ENCODE measurements around the gene PGAP1. TPM values are rescaled to one million over a fixed set of nuclear protein-coding genes. Genes with fewer than 3 reads are reported as not detected.

PGAP1 gene
- total and polyA plus RNA-seq, 7 experiments from 2014 or later = 1.6 to 48.4 (median 6.4) TPM

GRCh38 chr2:196967775-196968174, 41.3 kb upstream of the PGAP1 start:
- H3K27me3 Mint-ChIP-seq = no peaks in the 10 kb centered on the region
- intact Hi-C loops (cut with micrococcal nuclease) = no loop called here
- DNase-seq (no peak), ATAC-seq (no peak)
- H3K27ac ChIP-seq (ENCODE audit: low read depth, low read length) = no peak overlapping the region
- peaks cover 0 to 34% (median 0%) of the 10 kb centered on the region in 7 donors for H3K4me1 Mint-ChIP-seq
- no peak overlapping the region for H3K4me3 Mint-ChIP-seq
- peaks cover 0 to 20% (median 5%) of the 10 kb centered on the region in 5 donors for H3K36me3 Mint-ChIP-seq
- no peaks in the 10 kb centered on the region for H3K27me3 ChIP-seq (ENCODE audit: control insufficient read depth in 2 of 2, insufficient read depth in 2 of 2, low read length in 2 of 2)
- H3K9me3 ChIP-seq (ENCODE audit: control insufficient read depth in 2 of 3, low read length in 3 of 3) = no peaks in the 10 kb centered on the region
- ChIA-PET POLR2A (no interaction called here), CTCF (interaction anchor here (0.7 kb wide), 2 partner anchors 70 to 162 kb away, joined by 3 to 4 read pairs; no protein-coding TSS in a partner anchor)
- peaks cover 0 to 8% (median 0%) of the 10 kb centered on the region in 11 donors for H3K9me3 Mint-ChIP-seq
- no peaks in the 10 kb centered on the region for H3K36me3 ChIP-seq (ENCODE audit: control insufficient read depth in 2 of 3, insufficient read depth in 3 of 3, low read length in 3 of 3)
- no peaks in the 10 kb centered on the region for H3K4me1 ChIP-seq (ENCODE audit: control insufficient read depth in 2 of 2, insufficient read depth in 2 of 2, low read length in 2 of 2)
- H3K27ac Mint-ChIP-seq = no peak overlapping the region
- H3K4me3 ChIP-seq (ENCODE audit: low read length) = no peak overlapping the region

- no peaks in the 10 kb centered on the region for H3K9me3 ChIP-seq (ENCODE audit: control insufficient read depth in 2 of 3, low read length in 3 of 3)
- POLR2A ChIA-PET = no interaction called here
- Mint-ChIP-seq H3K4me1 (peaks cover 0 to 39% (median 0%) of the 10 kb centered on the region in 7 donors), H3K36me3 (peaks cover 0 to 22% (median 11%) of the 10 kb centered on the region in 5 donors), H3K9me3 (peaks cover 0 to 8% (median 0%) of the 10 kb centered on the region in 11 donors), H3K27ac (no peak overlapping the region), H3K27me3 (no peaks in the 10 kb centered on the region), H3K4me3 (no peak overlapping the region)
- ATAC-seq = no peak
- no peak overlapping the region for H3K27ac ChIP-seq (ENCODE audit: low read depth, low read length)
- no peaks in the 10 kb centered on the region for H3K4me1 ChIP-seq (ENCODE audit: control insufficient read depth in 2 of 2, insufficient read depth in 2 of 2, low read length in 2 of 2)
- CTCF ChIA-PET = interaction anchor here (0.7 kb wide), 2 partner anchors 70 to 162 kb away, joined by 3 to 4 read pairs; no protein-coding TSS in a partner anchor
- H3K4me3 ChIP-seq (ENCODE audit: low read length) = no peak overlapping the region
- DNase-seq = no peak
- intact Hi-C loops (cut with micrococcal nuclease) = no loop called here
- no peaks in the 10 kb centered on the region for H3K36me3 ChIP-seq (ENCODE audit: control insufficient read depth in 2 of 3, insufficient read depth in 3 of 3, low read length in 3 of 3)
- H3K27me3 ChIP-seq (ENCODE audit: control insufficient read depth in 2 of 2, insufficient read depth in 2 of 2, low read length in 2 of 2) = no peaks in the 10 kb centered on the region
These were observed 40.6 kb upstream of the PGAP1 start for GRCh38 chr2:196967116-196967515.

GRCh38 chr2:196966061-196966460, 39.6 kb upstream of the PGAP1 start:
- no peak overlapping the region for H3K4me3 Mint-ChIP-seq
- ChIA-PET POLR2A (no interaction called here), CTCF (no interaction called here)
- no peaks in the 10 kb centered on the region for H3K4me1 ChIP-seq (ENCODE audit: control insufficient read depth in 2 of 2, insufficient read depth in 2 of 2, low read length in 2 of 2)
- H3K27me3 Mint-ChIP-seq = no peaks in the 10 kb centered on the region
- H3K9me3 Mint-ChIP-seq = peaks cover 0 to 8% (median 0%) of the 10 kb centered on the region in 11 donors
- peaks cover 0 to 26% (median 16%) of the 10 kb centered on the region in 5 donors for H3K36me3 Mint-ChIP-seq
- H3K4me1 Mint-ChIP-seq = peaks cover 0 to 42% (median 0%) of the 10 kb centered on the region in 7 donors
- no peak for ATAC-seq
- intact Hi-C loops (cut with micrococcal nuclease) = no loop called here
- no peak overlapping the region for H3K27ac ChIP-seq (ENCODE audit: low read depth, low read length)
- DNase-seq = no peak
- no peaks in the 10 kb centered on the region for H3K9me3 ChIP-seq (ENCODE audit: control insufficient read depth in 2 of 3, low read length in 3 of 3)
- H3K4me3 ChIP-seq (ENCODE audit: low read length) = no peak overlapping the region
- no peaks in the 10 kb centered on the region for H3K36me3 ChIP-seq (ENCODE audit: control insufficient read depth in 2 of 3, insufficient read depth in 3 of 3, low read length in 3 of 3)
- no peaks in the 10 kb centered on the region for H3K27me3 ChIP-seq (ENCODE audit: control insufficient read depth in 2 of 2, insufficient read depth in 2 of 2, low read length in 2 of 2)
- H3K27ac Mint-ChIP-seq = no peak overlapping the region

- Mint-ChIP-seq H3K27me3 (no peaks in the 10 kb centered on the region), H3K36me3 (peaks cover 0 to 26% (median 16%) of the 10 kb centered on the region in 5 donors), H3K4me3 (no peak overlapping the region), H3K4me1 (peaks cover 0 to 41% (median 0%) of the 10 kb centered on the region in 7 donors), H3K27ac (no peak overlapping the region), H3K9me3 (peaks cover 0 to 8% (median 0%) of the 10 kb centered on the region in 11 donors)
- H3K27me3 ChIP-seq (ENCODE audit: control insufficient read depth in 2 of 2, insufficient read depth in 2 of 2, low read length in 2 of 2) = no peaks in the 10 kb centered on the region
- H3K27ac ChIP-seq (ENCODE audit: low read depth, low read length) = no peak overlapping the region
- ChIA-PET POLR2A (no interaction called here), CTCF (no interaction called here)
- intact Hi-C loops (cut with micrococcal nuclease) = no loop called here
- DNase-seq = no peak
- H3K4me3 ChIP-seq (ENCODE audit: low read length) = no peak overlapping the region
- no peak for ATAC-seq
- no peaks in the 10 kb centered on the region for H3K4me1 ChIP-seq (ENCODE audit: control insufficient read depth in 2 of 2, insufficient read depth in 2 of 2, low read length in 2 of 2)
- no peaks in the 10 kb centered on the region for H3K36me3 ChIP-seq (ENCODE audit: control insufficient read depth in 2 of 3, insufficient read depth in 3 of 3, low read length in 3 of 3)
- H3K9me3 ChIP-seq (ENCODE audit: control insufficient read depth in 2 of 3, low read length in 3 of 3) = no peaks in the 10 kb centered on the region
These were observed 39.1 kb upstream of the PGAP1 start for GRCh38 chr2:196965651-196966050.

GRCh38 chr2:196963961-196964360, 37.5 kb upstream of the PGAP1 start:
- no peaks in the 10 kb centered on the region for H3K4me1 ChIP-seq (ENCODE audit: control insufficient read depth in 2 of 2, insufficient read depth in 2 of 2, low read length in 2 of 2)
- H3K27me3 Mint-ChIP-seq = no peaks in the 10 kb centered on the region
- ATAC-seq = no peak
- intact Hi-C loops (cut with micrococcal nuclease) = loop anchor here in 1 of 2 donors (2.0 to 5.0 kb wide), 2 partner anchors 13 to 37 kb away; partner anchors contain the start of gene PGAP1
- DNase-seq = no peak
- no peak overlapping the region for H3K4me3 ChIP-seq (ENCODE audit: low read length)
- CTCF ChIA-PET = no interaction called here
- H3K36me3 ChIP-seq (ENCODE audit: control insufficient read depth in 2 of 3, insufficient read depth in 3 of 3, low read length in 3 of 3) = no peaks in the 10 kb centered on the region
- H3K9me3 Mint-ChIP-seq = peaks cover 0 to 13% (median 0%) of the 10 kb centered on the region in 11 donors
- no peak overlapping the region for H3K27ac ChIP-seq (ENCODE audit: low read depth, low read length)
- H3K9me3 ChIP-seq (ENCODE audit: control insufficient read depth in 2 of 3, low read length in 3 of 3) = no peaks in the 10 kb centered on the region
- POLR2A ChIA-PET = no interaction called here
- no peak overlapping the region for H3K4me3 Mint-ChIP-seq
- H3K36me3 Mint-ChIP-seq = peaks cover 0 to 35% (median 16%) of the 10 kb centered on the region in 5 donors
- H3K27me3 ChIP-seq (ENCODE audit: control insufficient read depth in 2 of 2, insufficient read depth in 2 of 2, low read length in 2 of 2) = no peaks in the 10 kb centered on the region
- H3K4me1 Mint-ChIP-seq = peaks cover 0 to 29% (median 0%) of the 10 kb centered on the region in 7 donors
- H3K27ac Mint-ChIP-seq = peak overlapping the region in 1 of 9 donors; percentile 43

- CTCF ChIA-PET = no interaction called here
- H3K27me3 ChIP-seq (ENCODE audit: control insufficient read depth in 2 of 2, insufficient read depth in 2 of 2, low read length in 2 of 2) = no peaks in the 10 kb centered on the region
- H3K4me3 ChIP-seq (ENCODE audit: low read length) = no peak overlapping the region
- intact Hi-C loops (cut with micrococcal nuclease) = loop anchor here in 1 of 2 donors (2.0 to 5.0 kb wide), 2 partner anchors 14 to 36 kb away; partner anchors contain the start of gene PGAP1
- ATAC-seq (peak; percentile 69), DNase-seq (no peak)
- H3K27ac ChIP-seq (ENCODE audit: low read depth, low read length) = no peak overlapping the region
- H3K4me1 ChIP-seq (ENCODE audit: control insufficient read depth in 2 of 2, insufficient read depth in 2 of 2, low read length in 2 of 2) = no peaks in the 10 kb centered on the region
- Mint-ChIP-seq H3K36me3 (peaks cover 3 to 33% (median 16%) of the 10 kb centered on the region in 5 donors), H3K9me3 (peaks cover 0 to 12% (median 0%) of the 10 kb centered on the region in 11 donors), H3K27me3 (no peaks in the 10 kb centered on the region), H3K4me3 (peak overlapping the region in 1 of 10 donors; percentile 57), H3K27ac (peak overlapping the region in 1 of 9 donors; percentile 66), H3K4me1 (peaks cover 0 to 27% (median 0%) of the 10 kb centered on the region in 7 donors)
- H3K9me3 ChIP-seq (ENCODE audit: control insufficient read depth in 2 of 3, low read length in 3 of 3) = no peaks in the 10 kb centered on the region
- POLR2A ChIA-PET = no interaction called here
- no peaks in the 10 kb centered on the region for H3K36me3 ChIP-seq (ENCODE audit: control insufficient read depth in 2 of 3, insufficient read depth in 3 of 3, low read length in 3 of 3)
These were observed 36.5 kb upstream of the PGAP1 start for GRCh38 chr2:196963043-196963442.

GRCh38 chr2:196962325-196962724, 35.8 kb upstream of the PGAP1 start:
- no peak overlapping the region for H3K4me3 ChIP-seq (ENCODE audit: low read length)
- ChIA-PET POLR2A (no interaction called here), CTCF (no interaction called here)
- peaks cover 0 to 9% (median 0%) of the 10 kb centered on the region in 11 donors for H3K9me3 Mint-ChIP-seq
- H3K9me3 ChIP-seq (ENCODE audit: control insufficient read depth in 2 of 3, low read length in 3 of 3) = no peaks in the 10 kb centered on the region
- no peak overlapping the region for H3K4me3 Mint-ChIP-seq
- H3K27ac Mint-ChIP-seq = peak overlapping the region in 2 of 9 donors; percentile 16 to 47
- no peaks in the 10 kb centered on the region for H3K36me3 ChIP-seq (ENCODE audit: control insufficient read depth in 2 of 3, insufficient read depth in 3 of 3, low read length in 3 of 3)
- DNase-seq = no peak
- H3K4me1 Mint-ChIP-seq = peaks cover 0 to 27% (median 0%) of the 10 kb centered on the region in 7 donors
- no peaks in the 10 kb centered on the region for H3K4me1 ChIP-seq (ENCODE audit: control insufficient read depth in 2 of 2, insufficient read depth in 2 of 2, low read length in 2 of 2)
- ATAC-seq = no peak
- peaks cover 0 to 32% (median 11%) of the 10 kb centered on the region in 5 donors for H3K36me3 Mint-ChIP-seq
- no peak overlapping the region for H3K27ac ChIP-seq (ENCODE audit: low read depth, low read length)
- no peaks in the 10 kb centered on the region for H3K27me3 Mint-ChIP-seq
- H3K27me3 ChIP-seq (ENCODE audit: control insufficient read depth in 2 of 2, insufficient read depth in 2 of 2, low read length in 2 of 2) = no peaks in the 10 kb centered on the region
- intact Hi-C loops (cut with micrococcal nuclease) = loop anchor here in 1 of 2 donors (2.0 to 5.0 kb wide), 2 partner anchors 14 to 35 kb away; partner anchors contain the start of gene PGAP1
